ENCODE results near the gene CNGB1.

Gene CNGB1

DNA sequence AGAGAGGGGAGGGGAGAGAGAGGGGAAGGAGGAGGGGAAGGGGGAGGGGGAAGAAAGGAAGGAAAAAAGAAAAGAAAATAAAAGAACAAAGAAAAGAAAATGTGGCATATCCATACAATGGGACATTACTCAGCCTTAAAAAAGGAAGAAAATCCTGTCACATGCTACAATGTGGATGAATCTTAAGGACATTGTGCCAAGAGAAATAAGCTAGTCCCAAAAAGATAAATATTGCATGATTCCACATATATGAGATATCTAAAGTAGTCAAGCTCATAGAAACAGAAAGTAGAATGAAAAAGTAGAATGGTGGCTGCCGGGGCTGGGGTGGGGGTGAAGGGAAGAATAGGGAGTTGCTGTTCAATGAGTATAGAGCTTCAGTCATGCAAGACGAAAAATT lies 40.4 kb downstream of the CNGB1 start:
- H3K9me3 ChIP-seq (ENCODE audit: severe bottlenecking): no peaks in the 10 kb centered on the region
- TF ChIP-seq CTCF (IDR thresholded peaks at IDR 0.05; ENCODE audit: poor library complexity, severe bottlenecking): no peak
- no peak for ATAC-seq (ENCODE audit: low read depth)

DNA sequence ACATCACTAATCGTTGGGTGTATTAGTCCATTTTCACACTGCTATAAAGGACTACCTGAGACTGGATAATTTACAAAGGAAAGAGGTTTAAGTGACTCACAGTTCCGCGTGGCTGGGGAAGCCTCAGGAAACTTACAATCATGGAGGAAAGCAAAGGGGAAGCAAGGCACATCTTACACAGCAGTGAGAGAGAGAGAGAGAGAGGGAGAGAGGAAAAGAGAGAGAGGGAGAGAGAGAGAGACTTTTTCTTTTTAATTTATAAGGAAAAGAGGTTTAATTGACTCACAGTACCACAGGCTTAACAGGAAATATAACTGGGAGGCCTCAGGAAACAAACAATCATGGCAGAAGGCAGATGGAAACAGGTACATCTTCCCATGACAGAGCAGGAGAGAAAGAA lies 41.7 kb downstream of the CNGB1 start:
- TF ChIP-seq CTCF (IDR thresholded peaks at IDR 0.05; ENCODE audit: poor library complexity, severe bottlenecking): no peak
- Histone ChIP-seq H3K9me3 (ENCODE audit: severe bottlenecking) (no peaks in the 10 kb centered on the region), H3K4me1 (ENCODE audit: insufficient read depth, poor library complexity, severe bottlenecking) (no peaks in the 10 kb centered on the region), H3K27ac (ENCODE audit: poor library complexity, severe bottlenecking) (no peak overlapping the region), H3K27me3 (ENCODE audit: insufficient read depth, poor library complexity, severe bottlenecking) (no peaks in the 10 kb centered on the region), H3K36me3 (ENCODE audit: low read depth) (no peaks in the 10 kb centered on the region), H3K4me3 (ENCODE audit: severe bottlenecking) (no peak overlapping the region)
- DNase-seq (ENCODE audit: low spot score) (no peak), ATAC-seq (ENCODE audit: low read depth) (no peak)

More for the DNA sequence above, 40.4 kb downstream of the CNGB1 start:
- Histone ChIP-seq H3K4me3 (ENCODE audit: severe bottlenecking) (no peak overlapping the region), H3K36me3 (ENCODE audit: low read depth) (no peaks in the 10 kb centered on the region), H3K4me1 (ENCODE audit: insufficient read depth, poor library complexity, severe bottlenecking) (no peaks in the 10 kb centered on the region), H3K27me3 (ENCODE audit: insufficient read depth, poor library complexity, severe bottlenecking) (no peaks in the 10 kb centered on the region), H3K27ac (ENCODE audit: poor library complexity, severe bottlenecking) (no peak overlapping the region)
- no peak for DNase-seq (ENCODE audit: low spot score)

DNA sequence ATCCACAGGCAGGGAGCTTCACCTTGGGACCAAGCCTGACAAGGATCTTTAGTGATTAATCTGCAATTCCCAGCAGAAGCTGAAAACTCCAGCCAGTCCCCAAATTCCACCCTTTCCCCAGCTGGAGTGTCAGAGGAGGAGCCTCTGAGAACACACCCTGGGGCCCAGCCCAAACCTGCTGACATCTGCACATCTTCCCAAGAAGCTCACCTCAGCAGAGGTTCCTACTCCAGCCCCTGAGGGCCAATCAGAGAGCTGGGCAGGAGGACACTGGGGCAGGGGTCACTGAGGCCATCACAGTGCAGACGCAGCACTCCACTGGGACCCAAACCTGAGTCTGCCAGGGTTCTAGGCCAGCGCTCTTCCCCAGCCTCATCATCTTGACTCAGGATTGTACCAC lies 44.9 kb downstream of the CNGB1 start:
- Histone ChIP-seq H3K36me3 (ENCODE audit: low read depth) (no peaks in the 10 kb centered on the region), H3K4me3 (ENCODE audit: severe bottlenecking) (no peak overlapping the region), H3K27me3 (ENCODE audit: insufficient read depth, poor library complexity, severe bottlenecking) (no peaks in the 10 kb centered on the region), H3K27ac (ENCODE audit: poor library complexity, severe bottlenecking) (no peak overlapping the region), H3K4me1 (ENCODE audit: insufficient read depth, poor library complexity, severe bottlenecking) (no peaks in the 10 kb centered on the region), H3K9me3 (ENCODE audit: severe bottlenecking) (no peaks in the 10 kb centered on the region)
- ATAC-seq (ENCODE audit: low read depth) (no peak), DNase-seq (ENCODE audit: low spot score) (no peak)
- TF ChIP-seq CTCF (IDR thresholded peaks at IDR 0.05; ENCODE audit: poor library complexity, severe bottlenecking): no peak

- Histone ChIP-seq H3K36me3 (ENCODE audit: low read depth) (no peaks in the 10 kb centered on the region), H3K27ac (ENCODE audit: poor library complexity, severe bottlenecking) (no peak overlapping the region), H3K9me3 (ENCODE audit: severe bottlenecking) (no peaks in the 10 kb centered on the region), H3K27me3 (ENCODE audit: insufficient read depth, poor library complexity, severe bottlenecking) (no peaks in the 10 kb centered on the region), H3K4me3 (ENCODE audit: severe bottlenecking) (no peak overlapping the region), H3K4me1 (ENCODE audit: insufficient read depth, poor library complexity, severe bottlenecking) (peaks cover 5% of the 10 kb centered on the region)
- no peak for TF ChIP-seq CTCF (IDR thresholded peaks at IDR 0.05; ENCODE audit: poor library complexity, severe bottlenecking)
- DNase-seq (ENCODE audit: low spot score) (no peak), ATAC-seq (ENCODE audit: low read depth) (no peak)
Measured at GRCh38 chr16:57925310-57925709, 45.6 kb downstream of the CNGB1 start.

DNA sequence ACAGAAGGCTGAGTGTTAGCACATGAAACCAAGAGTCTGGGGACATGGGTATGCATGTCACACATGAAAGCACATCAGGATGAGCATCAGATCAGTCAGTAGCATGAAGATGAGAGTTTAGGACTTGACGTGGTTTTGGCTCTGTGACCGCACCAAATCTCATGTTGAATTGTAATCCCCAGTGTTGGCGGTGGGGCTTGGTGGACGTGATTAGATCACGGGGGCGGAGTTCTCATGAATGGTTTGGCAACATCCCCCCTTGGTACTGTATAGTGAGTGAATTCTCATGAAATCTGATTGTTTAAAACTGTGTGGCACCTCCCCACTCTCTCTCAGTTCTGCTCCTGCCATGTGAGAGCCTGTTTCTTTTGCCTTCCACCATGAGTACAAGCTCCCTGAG lies 46.4 kb downstream of the CNGB1 start:
- TF ChIP-seq CTCF (IDR thresholded peaks at IDR 0.05; ENCODE audit: poor library complexity, severe bottlenecking): no peak
- ATAC-seq (ENCODE audit: low read depth): no peak
- Histone ChIP-seq H3K36me3 (ENCODE audit: low read depth) (no peaks in the 10 kb centered on the region), H3K4me3 (ENCODE audit: severe bottlenecking) (no peak overlapping the region), H3K27me3 (ENCODE audit: insufficient read depth, poor library complexity, severe bottlenecking) (no peaks in the 10 kb centered on the region), H3K9me3 (ENCODE audit: severe bottlenecking) (no peaks in the 10 kb centered on the region), H3K4me1 (ENCODE audit: insufficient read depth, poor library complexity, severe bottlenecking) (peaks cover 5% of the 10 kb centered on the region), H3K27ac (ENCODE audit: poor library complexity, severe bottlenecking) (no peak overlapping the region)
- DNase-seq (ENCODE audit: low spot score): no peak
